GM18951 (cell line): ENCODE data around the gene PLEKHA7.
"Not testable (repeated sequence)": the region's sequence is repeated elsewhere in the genome, so short reads cannot be mapped to it uniquely, and the experiment has no call there.

Experiments
- POLR2A ChIP-seq: IDR thresholded peaks from 4 replicates; pipeline ENCODE4 v1.6.1; 2011; ENCODE audit warnings: mild to moderate bottlenecking; ENCODE audit not compliant: insufficient read length, insufficient read depth; ENCODE audit errors: extremely low read depth
- in situ Hi-C: fragments of 300-500 bp; cut with MboI; formaldehyde crosslinking; loops from one replicate; pipeline ENCODE4 v1.12.0; 2022; ENCODE audit warnings: low sequenced_read_pairs, mixed read lengths, inconsistent platforms; ENCODE audit not compliant: unreplicated experiment

PLEKHA7 gene

GRCh38 chr11:16876837-16877236, 137.4 kb downstream of the PLEKHA7 start:
- in situ Hi-C loops = no loop called here

GRCh38 chr11:16876053-16876752, 138.0 kb downstream of the PLEKHA7 start:
- in situ Hi-C loops = no loop called here
- no peak for TF ChIP-seq POLR2A

More at GRCh38 chr11:16876837-16877236, 137.4 kb downstream of the PLEKHA7 start:
- no peak for TF ChIP-seq POLR2A

DNA sequence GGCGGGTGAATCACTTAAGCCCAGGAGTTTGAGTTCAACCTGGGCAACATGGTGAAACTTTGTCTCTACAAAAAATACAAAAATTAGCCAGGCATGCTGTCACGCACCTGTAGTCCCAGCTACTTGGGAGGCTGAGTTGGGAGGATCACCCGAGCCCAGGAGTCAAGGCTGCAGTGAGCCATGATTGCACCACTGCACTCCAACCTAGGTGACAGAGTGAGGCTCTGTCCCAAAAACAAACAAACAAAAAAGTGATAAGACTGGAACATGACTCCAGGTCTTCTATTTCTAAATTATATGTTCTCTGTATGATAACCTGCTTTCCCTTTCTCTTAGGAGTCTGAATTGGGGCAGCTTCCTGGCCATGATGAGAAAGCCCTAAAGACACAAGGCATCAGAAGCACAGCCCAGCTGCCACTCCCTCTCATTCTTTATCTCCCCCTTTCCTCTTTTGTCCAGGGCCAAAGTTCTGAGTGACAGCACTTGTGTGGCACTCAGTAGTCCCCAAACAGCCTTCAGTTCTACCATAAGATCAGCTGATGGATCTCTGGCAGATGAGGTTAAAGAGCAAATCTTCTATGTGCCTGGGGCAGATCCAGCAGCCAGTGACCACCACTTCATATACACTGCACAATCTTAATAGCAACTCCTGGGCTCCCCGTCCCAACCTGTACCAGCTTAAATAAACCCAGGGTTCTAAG, 139.8 kb downstream of the PLEKHA7 start:
- in situ Hi-C loops = no loop called here
- TF ChIP-seq POLR2A = no peak

- no peak for TF ChIP-seq POLR2A
- in situ Hi-C loops = no loop called here
Observed at GRCh38 chr11:16873289-16873688, 140.9 kb downstream of the PLEKHA7 start.

DNA sequence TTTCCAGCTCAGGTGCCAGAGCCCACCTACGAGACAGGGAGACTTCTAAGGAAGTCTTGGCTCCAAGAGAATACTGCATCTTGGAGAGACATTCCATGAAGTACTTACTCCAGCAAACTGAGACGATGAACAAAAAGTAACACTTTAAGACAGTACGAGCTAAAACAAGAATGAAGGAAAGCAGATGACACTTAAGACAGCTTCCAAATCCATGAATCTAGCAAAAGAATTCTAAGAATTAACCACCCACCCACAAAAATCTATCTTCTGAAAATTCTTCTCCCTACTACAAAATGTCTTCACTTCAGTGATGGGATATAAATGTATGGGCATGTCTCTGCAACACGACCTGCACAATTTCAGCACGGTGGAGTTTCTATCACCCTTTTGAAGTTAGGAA, 142.8 kb downstream of the PLEKHA7 start:
- no peak for TF ChIP-seq POLR2A
- in situ Hi-C loops = no loop called here

DNA sequence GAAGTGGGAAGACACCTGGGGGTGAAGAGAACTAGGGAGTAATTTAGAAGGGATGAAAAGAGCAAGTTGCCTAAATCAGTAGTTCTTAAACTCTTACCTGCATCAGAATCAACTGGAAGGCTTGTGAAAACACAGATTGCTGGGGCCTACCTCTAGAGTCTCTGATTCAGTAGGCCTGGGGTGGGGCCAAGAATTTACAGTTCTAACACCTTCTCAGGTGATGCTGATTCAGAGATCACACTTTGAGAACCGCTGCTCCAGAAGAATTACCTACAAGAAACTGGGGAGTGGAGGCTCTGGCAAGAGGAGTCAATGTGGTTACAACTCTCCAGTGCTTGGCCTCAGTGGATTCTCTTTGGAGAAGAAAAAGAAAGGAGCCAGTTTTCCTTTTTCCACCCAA, 147.1 kb downstream of the PLEKHA7 start:
- TF ChIP-seq POLR2A = no peak
- in situ Hi-C loops = no loop called here

DNA sequence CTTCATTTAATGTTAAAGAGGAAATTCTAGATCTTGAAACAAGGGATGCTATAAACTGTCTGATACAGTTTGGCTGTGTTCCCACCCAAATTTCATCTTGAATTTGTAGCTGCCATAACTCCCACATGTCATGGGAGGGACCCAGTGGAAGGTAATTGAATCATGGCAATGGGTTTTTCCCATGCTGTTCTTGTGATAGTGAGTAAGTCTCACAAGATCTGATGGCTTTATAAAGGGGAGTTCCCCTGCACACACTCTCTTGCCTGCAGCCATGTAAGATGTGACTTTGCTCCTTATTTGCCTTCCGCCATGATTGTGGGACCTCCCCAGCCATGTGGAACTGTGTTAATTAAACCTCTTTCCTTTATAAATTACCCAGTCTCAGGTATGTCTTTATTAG, 149.8 kb downstream of the PLEKHA7 start:
- in situ Hi-C loops = not testable (repeated sequence)

DNA sequence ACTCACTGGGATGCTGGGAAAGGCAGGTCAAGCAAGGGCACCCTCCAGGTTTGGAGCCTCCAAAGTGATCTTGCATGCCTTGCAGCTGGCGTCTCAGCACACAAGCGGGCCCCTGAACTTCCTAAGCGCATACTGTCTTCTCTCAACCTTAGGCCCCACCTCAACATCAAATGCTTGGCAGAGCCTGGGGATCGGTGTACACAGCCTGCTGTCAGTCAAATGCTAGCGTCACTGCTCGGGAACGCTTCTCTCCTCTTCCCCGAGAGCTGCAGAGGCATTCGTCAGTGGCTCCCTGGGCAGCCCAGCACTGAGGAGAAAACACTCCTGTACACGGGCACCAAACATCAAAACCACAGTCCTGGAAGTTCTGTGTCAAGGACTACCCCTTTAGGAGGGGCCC, 150.8 kb downstream of the PLEKHA7 start:
- in situ Hi-C loops = no loop called here
- no peak for TF ChIP-seq POLR2A

- TF ChIP-seq POLR2A = no peak
- in situ Hi-C loops = no loop called here
Observed at GRCh38 chr11:16862726-16863125, 151.5 kb downstream of the PLEKHA7 start.

DNA sequence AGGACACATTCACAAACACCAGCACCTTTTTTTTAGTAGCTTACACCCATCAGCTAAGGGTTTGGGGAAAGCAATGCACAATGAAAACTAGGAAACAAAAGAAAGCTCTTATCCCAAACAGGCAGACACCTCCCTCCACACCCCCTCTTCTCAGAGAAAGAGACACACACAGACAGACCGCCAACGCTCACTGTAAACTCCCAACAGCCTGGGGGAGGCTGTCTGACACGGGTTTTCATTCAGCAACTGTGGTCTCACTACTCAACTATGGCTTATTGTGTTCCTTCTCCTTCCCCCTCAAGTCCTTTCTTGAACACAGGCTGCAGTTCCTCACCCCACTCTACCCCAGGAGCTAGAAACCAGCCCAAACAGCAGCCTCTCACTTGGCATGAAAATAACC, 152.4 kb downstream of the PLEKHA7 start:
- no peak for TF ChIP-seq POLR2A
- in situ Hi-C loops = no loop called here

GRCh38 chr11:16860617-16861016, 153.6 kb downstream of the PLEKHA7 start:
- TF ChIP-seq POLR2A = no peak
- in situ Hi-C loops = no loop called here

DNA sequence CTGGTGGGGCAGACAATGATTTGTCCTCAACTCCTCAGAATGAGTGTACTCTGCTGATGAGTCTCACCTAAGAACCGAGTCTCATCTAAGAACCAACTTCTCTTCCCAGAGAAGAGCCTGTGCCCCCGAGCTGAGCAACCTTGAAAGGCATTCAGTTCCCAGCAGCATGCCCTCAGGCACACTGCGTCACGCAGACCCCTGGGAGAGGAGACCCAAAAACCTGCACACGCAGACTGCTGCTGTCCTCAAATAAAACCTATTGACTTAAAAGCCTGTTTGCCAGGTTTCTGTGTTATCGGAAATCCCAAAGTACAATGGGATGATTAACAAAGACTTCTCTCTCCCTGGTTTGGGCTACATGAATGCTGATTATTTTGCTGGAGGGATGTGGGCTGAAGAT, 154.6 kb downstream of the PLEKHA7 start:
- in situ Hi-C loops = no loop called here

DNA sequence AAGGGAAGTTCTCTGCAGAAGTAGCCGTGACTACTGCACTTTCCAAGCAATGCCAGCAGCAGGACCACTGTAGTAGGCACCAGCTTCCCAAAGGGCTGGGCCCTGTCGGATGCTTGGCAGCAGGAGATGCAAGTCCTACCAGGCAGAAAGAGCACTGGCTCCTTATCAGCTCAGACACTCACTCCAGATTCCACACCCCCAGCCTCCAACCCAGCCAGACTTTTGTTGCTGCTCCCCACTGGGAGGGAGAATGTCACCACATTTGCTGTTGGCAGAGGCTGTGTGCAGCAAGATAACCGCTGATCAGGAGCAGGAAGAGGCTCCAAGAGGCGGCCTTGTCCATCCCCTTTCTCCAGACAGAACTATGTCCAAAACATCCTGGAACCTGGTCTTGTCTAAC, 157.0 kb downstream of the PLEKHA7 start:
- TF ChIP-seq POLR2A = no peak
- in situ Hi-C loops = no loop called here

More for the DNA sequence above, 154.6 kb downstream of the PLEKHA7 start:
- no peak for TF ChIP-seq POLR2A

GRCh38 chr11:16856022-16856471, 158.2 kb downstream of the PLEKHA7 start:
- TF ChIP-seq POLR2A = no peak
- in situ Hi-C loops = no loop called here

DNA sequence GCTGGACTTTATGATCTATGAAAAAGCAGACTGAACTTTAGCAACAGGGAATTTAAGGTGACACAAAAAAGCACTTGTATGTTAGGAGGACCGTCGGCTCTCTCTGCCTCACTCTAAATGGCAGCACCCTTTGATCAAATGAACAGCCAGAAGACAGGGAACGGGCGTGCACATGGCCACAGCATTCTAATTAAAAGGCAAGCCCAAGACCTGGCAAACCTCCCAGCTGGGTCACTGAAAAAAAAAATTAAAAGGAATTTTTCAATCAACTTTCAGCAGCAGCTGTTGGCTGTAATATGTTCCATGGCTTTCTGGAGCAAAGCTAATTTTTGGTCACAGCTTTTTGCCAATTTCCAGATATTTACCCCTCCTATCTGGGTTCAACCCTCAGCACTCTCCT, 159.2 kb downstream of the PLEKHA7 start:
- in situ Hi-C loops = no loop called here
- no peak for TF ChIP-seq POLR2A

DNA sequence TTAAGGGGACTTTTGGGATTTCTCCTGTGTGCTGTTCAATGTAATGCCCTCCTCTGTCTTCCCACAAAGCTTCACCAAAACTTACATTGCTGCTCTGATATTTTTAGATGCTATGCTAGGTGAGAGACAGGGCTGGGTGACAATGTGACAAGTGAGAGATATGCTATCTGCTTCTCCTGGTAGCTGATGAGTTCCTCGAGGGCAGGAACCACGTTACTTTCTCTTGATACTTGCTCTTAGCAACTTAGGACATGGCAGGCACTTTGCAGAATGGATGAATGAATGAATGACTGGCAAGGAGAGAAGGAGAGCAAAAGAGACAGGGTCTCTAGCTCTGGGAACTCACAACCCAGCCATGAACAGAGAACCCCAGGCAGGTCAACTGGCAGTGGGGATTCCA, 160.4 kb downstream of the PLEKHA7 start:
- no peak for TF ChIP-seq POLR2A
- in situ Hi-C loops = no loop called here
